AG10803 (cell line): ENCODE measurements around the gene NUP85.

Source experiments
- DNase-seq: peaks from one replicate; pipeline ENCODE4 v3.0.0; 2010; ENCODE audit warnings: low read depth
- H3K4me3 ChIP-seq: 2 replicates; pipeline ENCODE4 v1.5.1; 2011; ENCODE audit warnings: mild to moderate bottlenecking, low read length, control low read depth
- CTCF ChIP-seq: conservative IDR thresholded peaks from 2 replicates; pipeline ENCODE4 v1.5.1; 2011; ENCODE audit warnings: mild to moderate bottlenecking, low read length, control low read depth, inconsistent platforms

NUP85 gene

DNA sequence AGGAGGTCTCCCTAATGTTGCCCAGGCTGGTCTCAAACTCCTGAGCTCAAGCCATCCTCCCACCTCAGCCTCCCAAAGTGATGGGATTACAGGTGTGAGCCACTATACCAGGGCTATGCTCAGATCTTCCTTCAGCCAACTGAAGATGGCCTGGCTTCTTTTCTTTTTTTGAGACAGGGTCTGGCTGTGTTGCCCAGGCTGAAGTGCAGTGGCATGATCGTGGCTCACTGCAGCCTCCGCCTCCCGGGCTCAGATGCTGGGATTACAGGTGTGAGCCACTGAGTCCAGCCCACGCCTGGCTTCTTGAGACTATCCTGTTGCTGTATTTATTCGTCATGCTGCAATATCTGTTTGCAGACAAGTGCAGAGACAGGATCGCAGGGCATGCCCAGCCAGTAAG lies 79.6 kb downstream of the NUP85 start:
- DNase-seq: no peak
- H3K4me3 ChIP-seq: no peak overlapping the region
- TF ChIP-seq CTCF: no peak
